ENCODE data around the gene DNAJC16.

The DNAJC16 gene

GRCh38 chr1:15531003-15531402 lies 4.4 kb downstream of the DNAJC16 start:
- no peak overlapping the region for H3K4me3 ChIP-seq (ENCODE audit: insufficient read depth in 1 of 2, low read depth in 1 of 2, low read length in 2 of 2)
- H3K4ac ChIP-seq (ENCODE audit: low read depth in 1 of 2, low read length in 2 of 2) = no peak overlapping the region
- H2BK12ac ChIP-seq (ENCODE audit: low read length in 2 of 2) = no peak overlapping the region
- H3K4me2 ChIP-seq (ENCODE audit: low read length, poor library complexity, severe bottlenecking) = no peak overlapping the region
- no peak overlapping the region for H2BK5ac ChIP-seq (ENCODE audit: low read depth, low read length, poor library complexity, severe bottlenecking)
- H4K8ac ChIP-seq (ENCODE audit: low read length) = no peak overlapping the region
- H2BK120ac ChIP-seq (ENCODE audit: low read depth, low read length) = no peak overlapping the region
- no peak overlapping the region for H3K18ac ChIP-seq (ENCODE audit: low read depth in 1 of 2, low read length in 2 of 2)
- H3K9ac ChIP-seq (ENCODE audit: low read length) = no peak overlapping the region
- no peak overlapping the region for H3K27ac ChIP-seq (ENCODE audit: low read length, poor library complexity, severe bottlenecking)
- H3K14ac ChIP-seq (ENCODE audit: low read length in 2 of 2) = no peak overlapping the region
- peaks cover 11% of the 10 kb centered on the region for H3K79me1 ChIP-seq (replicated peaks; ENCODE audit: low read length, poor library complexity, severe bottlenecking)
- H3K9me3 ChIP-seq (ENCODE audit: control insufficient read depth, low read length) = no peaks in the 10 kb centered on the region
- H2BK15ac ChIP-seq (ENCODE audit: low read depth, poor library complexity, severe bottlenecking) = no peak overlapping the region
- no peak overlapping the region for H4K91ac ChIP-seq (ENCODE audit: low read length)
- no peak overlapping the region for H2AFZ ChIP-seq (ENCODE audit: low read depth, low read length)
- no peaks in the 10 kb centered on the region for H3K27me3 ChIP-seq (ENCODE audit: control insufficient read depth in 1 of 2, insufficient read depth in 1 of 2, low read length in 2 of 2)
- no peaks in the 10 kb centered on the region for H3K4me1 ChIP-seq (ENCODE audit: control insufficient read depth, insufficient read depth, low read depth, low read length)
- WGBS = 98% methylated on average over 3 of the region's 4 CpGs
- H3K23ac ChIP-seq (ENCODE audit: low read length in 2 of 2) = no peak overlapping the region
- H2AK5ac ChIP-seq (ENCODE audit: low read length, severe bottlenecking) = no peak overlapping the region
- DNase-seq = no peak
- peaks cover 10 to 48% of the 10 kb centered on the region in 2 experiments for H3K36me3 ChIP-seq (ENCODE audit: control insufficient read depth in 1 of 2, insufficient read depth in 2 of 2, low read depth in 1 of 2, low read length in 2 of 2)

- Histone ChIP-seq H3K4me3 (ENCODE audit: insufficient read depth in 1 of 2, low read depth in 1 of 2, low read length in 2 of 2) (no peak overlapping the region), H3K4me2 (ENCODE audit: low read length, poor library complexity, severe bottlenecking) (no peak overlapping the region), H3K4ac (ENCODE audit: low read depth in 1 of 2, low read length in 2 of 2) (no peak overlapping the region), H3K9ac (ENCODE audit: low read length) (no peak overlapping the region), H4K91ac (ENCODE audit: low read length) (no peak overlapping the region), H4K8ac (ENCODE audit: low read length) (no peak overlapping the region), H3K4me1 (ENCODE audit: control insufficient read depth, insufficient read depth, low read depth, low read length) (no peaks in the 10 kb centered on the region), H3K27ac (ENCODE audit: low read length, poor library complexity, severe bottlenecking) (no peak overlapping the region), H2AFZ (ENCODE audit: low read depth, low read length) (no peak overlapping the region), H2BK15ac (ENCODE audit: low read depth, poor library complexity, severe bottlenecking) (no peak overlapping the region), H3K27me3 (ENCODE audit: control insufficient read depth in 1 of 2, insufficient read depth in 1 of 2, low read length in 2 of 2) (no peaks in the 10 kb centered on the region), H3K14ac (ENCODE audit: low read length in 2 of 2) (no peak overlapping the region), H3K36me3 (ENCODE audit: control insufficient read depth in 1 of 2, insufficient read depth in 2 of 2, low read depth in 1 of 2, low read length in 2 of 2) (peaks cover 10 to 54% of the 10 kb centered on the region in 2 experiments), H2BK12ac (ENCODE audit: low read length in 2 of 2) (no peak overlapping the region), H2BK5ac (ENCODE audit: low read depth, low read length, poor library complexity, severe bottlenecking) (no peak overlapping the region), H3K9me3 (ENCODE audit: control insufficient read depth, low read length) (no peaks in the 10 kb centered on the region), H3K79me1 (replicated peaks; ENCODE audit: low read length, poor library complexity, severe bottlenecking) (peaks cover 11% of the 10 kb centered on the region), H3K18ac (ENCODE audit: low read depth in 1 of 2, low read length in 2 of 2) (no peak overlapping the region), H3K23ac (ENCODE audit: low read length in 2 of 2) (no peak overlapping the region), H2BK120ac (ENCODE audit: low read depth, low read length) (no peak overlapping the region), H2AK5ac (ENCODE audit: low read length, severe bottlenecking) (no peak overlapping the region)
- no peak for DNase-seq
- WGBS = 100% methylated on average over 2 of the region's 2 CpGs
These were observed 5.0 kb downstream of the DNAJC16 start for GRCh38 chr1:15531682-15532081.

- H4K8ac ChIP-seq (ENCODE audit: low read length) = no peak overlapping the region
- H4K91ac ChIP-seq (ENCODE audit: low read length) = no peak overlapping the region
- H3K4me2 ChIP-seq (ENCODE audit: low read length, poor library complexity, severe bottlenecking) = no peak overlapping the region
- H3K9ac ChIP-seq (ENCODE audit: low read length) = no peak overlapping the region
- peaks cover 30 to 89% of the 10 kb centered on the region in 2 experiments for H3K36me3 ChIP-seq (ENCODE audit: control insufficient read depth in 1 of 2, insufficient read depth in 2 of 2, low read depth in 1 of 2, low read length in 2 of 2)
- no peak overlapping the region for H2BK12ac ChIP-seq (ENCODE audit: low read length in 2 of 2)
- no peak overlapping the region for H3K4ac ChIP-seq (ENCODE audit: low read depth in 1 of 2, low read length in 2 of 2)
- H3K9me3 ChIP-seq (ENCODE audit: control insufficient read depth, low read length) = no peaks in the 10 kb centered on the region
- H2BK120ac ChIP-seq (ENCODE audit: low read depth, low read length) = no peak overlapping the region
- no peak overlapping the region for H3K14ac ChIP-seq (ENCODE audit: low read length in 2 of 2)
- 97% methylated on average over 4 of the region's 6 CpGs for WGBS
- H2AK5ac ChIP-seq (ENCODE audit: low read length, severe bottlenecking) = no peak overlapping the region
- no peaks in the 10 kb centered on the region for H3K27me3 ChIP-seq (ENCODE audit: control insufficient read depth in 1 of 2, insufficient read depth in 1 of 2, low read length in 2 of 2)
- no peak overlapping the region for H2BK15ac ChIP-seq (ENCODE audit: low read depth, poor library complexity, severe bottlenecking)
- no peak overlapping the region for H3K18ac ChIP-seq (ENCODE audit: low read depth in 1 of 2, low read length in 2 of 2)
- H3K23ac ChIP-seq (ENCODE audit: low read length in 2 of 2) = no peak overlapping the region
- H2AFZ ChIP-seq (ENCODE audit: low read depth, low read length) = no peak overlapping the region
- no peak for DNase-seq
- H3K79me1 ChIP-seq (replicated peaks; ENCODE audit: low read length, poor library complexity, severe bottlenecking) = peaks cover 13% of the 10 kb centered on the region
- no peak overlapping the region for H2BK5ac ChIP-seq (ENCODE audit: low read depth, low read length, poor library complexity, severe bottlenecking)
- peaks cover 3% of the 10 kb centered on the region for H3K4me1 ChIP-seq (ENCODE audit: control insufficient read depth, insufficient read depth, low read depth, low read length)
- no peak overlapping the region for H3K27ac ChIP-seq (ENCODE audit: low read length, poor library complexity, severe bottlenecking)
- H3K4me3 ChIP-seq (ENCODE audit: insufficient read depth in 1 of 2, low read depth in 1 of 2, low read length in 2 of 2) = no peak overlapping the region
These were observed 12.1 kb downstream of the DNAJC16 start for GRCh38 chr1:15538771-15539170.

GRCh38 chr1:15540186-15540585 lies 13.5 kb downstream of the DNAJC16 start:
- Histone ChIP-seq H3K9me3 (ENCODE audit: control insufficient read depth, low read length) (no peaks in the 10 kb centered on the region), H3K27me3 (ENCODE audit: control insufficient read depth in 1 of 2, insufficient read depth in 1 of 2, low read length in 2 of 2) (no peaks in the 10 kb centered on the region), H4K91ac (ENCODE audit: low read length) (no peak overlapping the region), H3K18ac (ENCODE audit: low read depth in 1 of 2, low read length in 2 of 2) (no peak overlapping the region), H3K4me2 (ENCODE audit: low read length, poor library complexity, severe bottlenecking) (no peak overlapping the region), H2AK5ac (ENCODE audit: low read length, severe bottlenecking) (no peak overlapping the region), H2AFZ (ENCODE audit: low read depth, low read length) (no peak overlapping the region), H3K23ac (ENCODE audit: low read length in 2 of 2) (no peak overlapping the region), H3K4ac (ENCODE audit: low read depth in 1 of 2, low read length in 2 of 2) (no peak overlapping the region), H3K9ac (ENCODE audit: low read length) (no peak overlapping the region), H2BK15ac (ENCODE audit: low read depth, poor library complexity, severe bottlenecking) (no peak overlapping the region), H3K79me1 (replicated peaks; ENCODE audit: low read length, poor library complexity, severe bottlenecking) (peaks cover 16% of the 10 kb centered on the region), H3K4me3 (ENCODE audit: insufficient read depth in 1 of 2, low read depth in 1 of 2, low read length in 2 of 2) (no peak overlapping the region), H2BK5ac (ENCODE audit: low read depth, low read length, poor library complexity, severe bottlenecking) (no peak overlapping the region), H3K14ac (ENCODE audit: low read length in 2 of 2) (no peak overlapping the region), H2BK12ac (ENCODE audit: low read length in 2 of 2) (no peak overlapping the region), H3K36me3 (ENCODE audit: control insufficient read depth in 1 of 2, insufficient read depth in 2 of 2, low read depth in 1 of 2, low read length in 2 of 2) (peaks cover 33 to 91% of the 10 kb centered on the region in 2 experiments), H4K8ac (ENCODE audit: low read length) (no peak overlapping the region), H2BK120ac (ENCODE audit: low read depth, low read length) (no peak overlapping the region), H3K27ac (ENCODE audit: low read length, poor library complexity, severe bottlenecking) (no peak overlapping the region), H3K4me1 (ENCODE audit: control insufficient read depth, insufficient read depth, low read depth, low read length) (peaks cover 3% of the 10 kb centered on the region)
- 84% methylated on average over 7 of the region's 8 CpGs for WGBS
- DNase-seq = peak; percentile 42

All from mesenchymal stem cell (in vitro differentiated cells and primary cell).